ENCODE data around the gene CPB1. TPM values are rescaled to one million over a fixed set of nuclear protein-coding genes. Genes with fewer than 3 reads are reported as not detected.

The CPB1 gene
- total and polyA plus RNA-seq, 5 donors from 2014 or later, result not detected

DNA sequence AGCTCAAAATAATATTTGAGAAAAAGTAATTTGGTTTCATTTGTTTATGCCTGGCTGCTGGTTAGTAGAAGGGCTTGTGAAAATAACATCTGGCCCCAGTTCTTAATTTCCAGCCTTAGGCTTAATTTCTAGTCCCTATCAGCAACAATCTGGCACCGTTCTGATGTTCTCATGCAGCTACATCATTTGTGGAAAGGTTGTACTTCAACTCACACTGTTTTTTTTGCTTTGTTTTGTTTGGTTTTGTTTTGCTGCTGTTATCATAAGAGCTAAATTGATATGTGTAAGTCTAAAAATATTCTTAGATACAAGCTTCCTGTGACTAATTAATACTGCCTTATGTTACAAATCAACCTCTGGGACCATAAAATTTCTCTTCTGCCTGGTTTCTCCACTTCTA lies 46.4 kb downstream of the CPB1 start:
- Mint-ChIP-seq H3K4me3 (no peak overlapping the region), H3K9me3 (peaks cover 0 to 4% (median 0%) of the 10 kb centered on the region in 7 donors), H3K27me3 (peaks cover 22% of the 10 kb centered on the region), H3K36me3 (no peaks in the 10 kb centered on the region), H3K27ac (no peak overlapping the region), H3K4me1 (no peaks in the 10 kb centered on the region)
- DNase-seq, result no peak
- no peaks in the 10 kb centered on the region for H3K9me3 ChIP-seq (ENCODE audit: control insufficient read depth in 2 of 2, low read length in 2 of 2)
- H3K4me1 ChIP-seq (ENCODE audit: control insufficient read depth, insufficient read depth, low read length, poor library complexity, severe bottlenecking), result no peaks in the 10 kb centered on the region
- no peak overlapping the region for H3K4me3 ChIP-seq (ENCODE audit: low read depth, low read length)
- no peak for ATAC-seq (ENCODE audit: low read depth in 2 of 2)
- H3K27ac ChIP-seq (ENCODE audit: insufficient read depth, low read length, poor library complexity, severe bottlenecking), result no peak overlapping the region
- H3K27me3 ChIP-seq (ENCODE audit: control insufficient read depth, insufficient read depth, low read length), result no peaks in the 10 kb centered on the region
- no peaks in the 10 kb centered on the region for H3K36me3 ChIP-seq (ENCODE audit: control insufficient read depth, insufficient read depth, low read length)

DNA sequence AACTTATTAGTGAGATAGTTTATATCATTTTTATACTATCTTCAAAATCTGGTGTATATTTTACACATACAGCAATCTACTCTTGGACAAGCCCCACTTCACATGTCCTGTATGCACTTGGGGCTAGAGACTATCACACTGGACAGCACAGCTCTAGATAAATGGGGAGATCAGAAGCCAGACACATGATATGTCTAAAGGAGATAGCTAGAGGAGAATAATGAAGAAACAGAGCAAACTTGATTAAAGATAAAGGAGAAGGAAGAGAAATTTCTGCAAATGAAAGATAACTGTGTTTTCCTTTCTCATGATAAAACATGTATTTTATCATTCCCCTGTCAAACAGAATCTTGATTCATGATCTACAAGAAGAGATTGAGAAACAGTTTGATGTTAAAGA lies 50.5 kb downstream of the CPB1 start:
- Mint-ChIP-seq H3K4me1 (no peaks in the 10 kb centered on the region), H3K27ac (no peak overlapping the region), H3K4me3 (no peak overlapping the region), H3K9me3 (peaks cover 0 to 1% (median 0%) of the 10 kb centered on the region in 7 donors), H3K27me3 (peaks cover 27% of the 10 kb centered on the region), H3K36me3 (no peaks in the 10 kb centered on the region)
- Histone ChIP-seq H3K27me3 (ENCODE audit: control insufficient read depth, insufficient read depth, low read length) (no peaks in the 10 kb centered on the region), H3K9me3 (ENCODE audit: control insufficient read depth in 2 of 2, low read length in 2 of 2) (no peaks in the 10 kb centered on the region), H3K27ac (ENCODE audit: insufficient read depth, low read length, poor library complexity, severe bottlenecking) (no peak overlapping the region), H3K36me3 (ENCODE audit: control insufficient read depth, insufficient read depth, low read length) (no peaks in the 10 kb centered on the region), H3K4me1 (ENCODE audit: control insufficient read depth, insufficient read depth, low read length, poor library complexity, severe bottlenecking) (no peaks in the 10 kb centered on the region), H3K4me3 (ENCODE audit: low read depth, low read length) (no peak overlapping the region)
- ATAC-seq (ENCODE audit: low read depth in 2 of 2) (no peak), DNase-seq (no peak)

DNA sequence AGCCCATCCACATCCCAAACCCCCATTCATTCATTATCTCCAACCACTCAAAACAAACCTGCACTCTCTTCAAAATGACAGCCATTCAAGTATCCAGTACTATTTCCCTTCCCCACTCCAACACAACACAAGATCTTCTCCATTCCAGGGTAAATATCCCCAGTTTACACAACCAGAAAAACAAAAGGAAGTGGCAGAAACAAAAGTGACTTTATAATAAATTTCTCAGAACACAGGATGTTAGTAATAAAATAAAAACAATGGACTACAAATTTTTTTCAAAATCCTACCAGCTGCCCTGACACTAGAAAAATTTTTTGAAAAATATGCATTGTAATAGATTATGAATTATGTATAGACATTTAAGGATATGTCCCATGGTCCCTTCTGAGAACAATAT lies 51.6 kb downstream of the CPB1 start:
- ATAC-seq (ENCODE audit: low read depth in 2 of 2), result no peak
- H3K36me3 Mint-ChIP-seq, result no peaks in the 10 kb centered on the region
- DNase-seq, result no peak

DNA sequence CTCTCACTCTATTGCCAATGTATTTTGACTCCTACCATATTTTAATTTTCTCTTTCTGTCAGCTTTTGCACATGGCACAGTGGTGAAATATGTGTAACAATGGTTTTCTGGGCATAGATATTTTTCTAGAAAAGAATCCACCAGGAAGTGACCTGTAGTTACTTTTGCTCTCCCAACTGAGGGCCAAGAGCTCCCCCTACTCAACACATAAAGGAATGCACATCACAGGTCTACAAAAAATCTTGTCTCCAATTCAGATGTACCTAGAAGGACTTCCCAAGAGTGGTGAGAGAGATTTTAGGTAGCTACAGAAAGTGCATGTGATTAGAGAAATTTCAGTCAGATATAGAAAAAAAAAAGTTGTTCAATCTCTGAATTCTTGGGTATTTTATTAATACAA lies 53.1 kb downstream of the CPB1 start:
- H3K9me3 Mint-ChIP-seq, result peaks cover 0 to 1% (median 0%) of the 10 kb centered on the region in 7 donors
- Histone ChIP-seq H3K4me3 (ENCODE audit: low read depth, low read length) (no peak overlapping the region), H3K9me3 (ENCODE audit: control insufficient read depth in 2 of 2, low read length in 2 of 2) (no peaks in the 10 kb centered on the region), H3K4me1 (ENCODE audit: control insufficient read depth, insufficient read depth, low read length, poor library complexity, severe bottlenecking) (no peaks in the 10 kb centered on the region), H3K27ac (ENCODE audit: insufficient read depth, low read length, poor library complexity, severe bottlenecking) (no peak overlapping the region), H3K36me3 (ENCODE audit: control insufficient read depth, insufficient read depth, low read length) (no peaks in the 10 kb centered on the region), H3K27me3 (ENCODE audit: control insufficient read depth, insufficient read depth, low read length) (no peaks in the 10 kb centered on the region)
- ATAC-seq (ENCODE audit: low read depth in 2 of 2), result no peak
- H3K36me3 Mint-ChIP-seq, result no peaks in the 10 kb centered on the region
- H3K27me3 Mint-ChIP-seq, result peaks cover 21% of the 10 kb centered on the region
- no peak overlapping the region for H3K4me3 Mint-ChIP-seq
- DNase-seq, result peak in 1 of 3 donors; percentile 12
- no peak overlapping the region for H3K27ac Mint-ChIP-seq
- H3K4me1 Mint-ChIP-seq, result no peaks in the 10 kb centered on the region

More for the DNA sequence above, 51.6 kb downstream of the CPB1 start:
- Histone ChIP-seq H3K27me3 (ENCODE audit: control insufficient read depth, insufficient read depth, low read length) (no peaks in the 10 kb centered on the region), H3K4me1 (ENCODE audit: control insufficient read depth, insufficient read depth, low read length, poor library complexity, severe bottlenecking) (no peaks in the 10 kb centered on the region), H3K36me3 (ENCODE audit: control insufficient read depth, insufficient read depth, low read length) (no peaks in the 10 kb centered on the region), H3K4me3 (ENCODE audit: low read depth, low read length) (no peak overlapping the region), H3K27ac (ENCODE audit: insufficient read depth, low read length, poor library complexity, severe bottlenecking) (no peak overlapping the region), H3K9me3 (ENCODE audit: control insufficient read depth in 2 of 2, low read length in 2 of 2) (no peaks in the 10 kb centered on the region)
- Mint-ChIP-seq H3K4me1 (no peaks in the 10 kb centered on the region), H3K27ac (no peak overlapping the region), H3K4me3 (no peak overlapping the region), H3K9me3 (peaks cover 0 to 1% (median 0%) of the 10 kb centered on the region in 7 donors), H3K27me3 (peaks cover 22% of the 10 kb centered on the region)

DNA sequence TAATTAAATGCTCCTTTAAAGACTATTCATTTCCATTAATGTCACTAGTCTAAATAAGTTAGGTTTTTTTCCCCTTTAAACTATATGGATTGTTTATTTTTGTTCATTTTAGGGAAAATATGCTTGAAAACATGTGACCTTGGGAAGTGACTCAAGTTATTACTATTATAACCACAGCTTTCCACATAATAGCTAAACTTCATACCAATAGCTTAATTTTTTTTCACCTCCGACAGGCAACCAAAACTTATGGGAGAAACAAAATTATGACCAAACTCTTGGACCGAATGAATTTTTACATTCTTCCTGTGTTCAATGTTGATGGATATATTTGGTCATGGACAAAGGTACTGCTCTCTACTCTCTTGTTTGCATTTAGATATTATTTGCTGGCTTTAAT lies 53.7 kb downstream of the CPB1 start:
- ATAC-seq (ENCODE audit: low read depth in 2 of 2) (no peak), DNase-seq (no peak)
- Histone ChIP-seq H3K4me1 (ENCODE audit: control insufficient read depth, insufficient read depth, low read length, poor library complexity, severe bottlenecking) (no peaks in the 10 kb centered on the region), H3K27ac (ENCODE audit: insufficient read depth, low read length, poor library complexity, severe bottlenecking) (no peak overlapping the region), H3K27me3 (ENCODE audit: control insufficient read depth, insufficient read depth, low read length) (no peaks in the 10 kb centered on the region), H3K4me3 (ENCODE audit: low read depth, low read length) (no peak overlapping the region), H3K9me3 (ENCODE audit: control insufficient read depth in 2 of 2, low read length in 2 of 2) (no peaks in the 10 kb centered on the region), H3K36me3 (ENCODE audit: control insufficient read depth, insufficient read depth, low read length) (no peaks in the 10 kb centered on the region)
- Mint-ChIP-seq H3K9me3 (peaks cover 0 to 1% (median 0%) of the 10 kb centered on the region in 7 donors), H3K4me1 (no peaks in the 10 kb centered on the region), H3K4me3 (no peak overlapping the region), H3K27ac (no peak overlapping the region), H3K27me3 (peaks cover 21% of the 10 kb centered on the region), H3K36me3 (no peaks in the 10 kb centered on the region)

DNA sequence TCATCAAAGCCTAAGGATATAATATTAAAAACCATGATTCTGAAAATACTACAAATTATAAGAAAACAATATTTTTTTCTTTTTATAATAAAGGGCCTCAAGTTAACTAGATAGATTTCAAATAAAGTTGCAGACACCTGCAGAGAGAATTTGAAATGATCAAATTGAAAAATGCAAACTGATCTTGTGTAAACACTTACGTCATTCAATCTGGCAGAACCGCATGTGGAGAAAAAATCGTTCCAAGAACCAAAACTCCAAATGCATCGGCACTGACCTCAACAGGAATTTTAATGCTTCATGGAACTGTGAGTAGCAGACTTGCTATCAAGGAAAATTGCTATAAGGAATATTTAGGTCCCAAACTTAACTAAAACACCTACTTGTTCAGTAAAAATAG lies 54.7 kb downstream of the CPB1 start:
- no peaks in the 10 kb centered on the region for H3K9me3 ChIP-seq (ENCODE audit: control insufficient read depth in 2 of 2, low read length in 2 of 2)
- DNase-seq (no peak), ATAC-seq (ENCODE audit: low read depth in 2 of 2) (no peak)
- H3K4me3 Mint-ChIP-seq, result no peak overlapping the region
- H3K4me1 ChIP-seq (ENCODE audit: control insufficient read depth, insufficient read depth, low read length, poor library complexity, severe bottlenecking), result no peaks in the 10 kb centered on the region
- no peak overlapping the region for H3K27ac Mint-ChIP-seq
- H3K27me3 ChIP-seq (ENCODE audit: control insufficient read depth, insufficient read depth, low read length), result no peaks in the 10 kb centered on the region
- H3K4me3 ChIP-seq (ENCODE audit: low read depth, low read length), result no peak overlapping the region
- H3K9me3 Mint-ChIP-seq, result peaks cover 0 to 1% (median 0%) of the 10 kb centered on the region in 7 donors
- H3K36me3 Mint-ChIP-seq, result no peaks in the 10 kb centered on the region
- no peak overlapping the region for H3K27ac ChIP-seq (ENCODE audit: insufficient read depth, low read length, poor library complexity, severe bottlenecking)
- H3K4me1 Mint-ChIP-seq, result no peaks in the 10 kb centered on the region
- H3K27me3 Mint-ChIP-seq, result peaks cover 16% of the 10 kb centered on the region
- H3K36me3 ChIP-seq (ENCODE audit: control insufficient read depth, insufficient read depth, low read length), result no peaks in the 10 kb centered on the region

DNA sequence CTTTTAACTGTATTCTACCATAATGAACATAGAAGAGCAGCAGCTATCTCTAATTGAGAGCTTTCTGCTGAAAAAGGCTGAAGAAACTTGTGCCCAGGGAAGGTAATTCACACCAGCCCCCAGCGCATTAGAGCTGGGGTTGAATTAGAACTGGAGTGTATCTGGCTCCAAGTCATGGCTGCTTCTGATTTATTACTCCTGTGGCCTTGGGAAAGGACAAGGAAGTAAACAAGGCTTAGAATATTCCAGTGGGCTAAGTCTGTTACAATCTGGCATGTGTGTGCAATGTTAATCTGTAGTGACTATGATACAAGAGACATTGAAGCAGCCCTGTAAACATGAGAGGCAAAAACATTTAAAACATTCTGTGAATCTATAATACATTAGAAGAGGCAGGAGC lies 55.6 kb downstream of the CPB1 start:
- no peaks in the 10 kb centered on the region for H3K36me3 ChIP-seq (ENCODE audit: control insufficient read depth, insufficient read depth, low read length)
- H3K27me3 ChIP-seq (ENCODE audit: control insufficient read depth, insufficient read depth, low read length), result no peaks in the 10 kb centered on the region
- no peaks in the 10 kb centered on the region for H3K4me1 ChIP-seq (ENCODE audit: control insufficient read depth, insufficient read depth, low read length, poor library complexity, severe bottlenecking)
- Mint-ChIP-seq H3K27me3 (peaks cover 10% of the 10 kb centered on the region), H3K27ac (no peak overlapping the region), H3K4me1 (no peaks in the 10 kb centered on the region), H3K36me3 (no peaks in the 10 kb centered on the region), H3K4me3 (no peak overlapping the region), H3K9me3 (no peaks in the 10 kb centered on the region)
- no peak overlapping the region for H3K27ac ChIP-seq (ENCODE audit: insufficient read depth, low read length, poor library complexity, severe bottlenecking)
- no peak for ATAC-seq (ENCODE audit: low read depth in 2 of 2)
- DNase-seq, result no peak
- no peak overlapping the region for H3K4me3 ChIP-seq (ENCODE audit: low read depth, low read length)
- H3K9me3 ChIP-seq (ENCODE audit: control insufficient read depth in 2 of 2, low read length in 2 of 2), result no peaks in the 10 kb centered on the region

DNA sequence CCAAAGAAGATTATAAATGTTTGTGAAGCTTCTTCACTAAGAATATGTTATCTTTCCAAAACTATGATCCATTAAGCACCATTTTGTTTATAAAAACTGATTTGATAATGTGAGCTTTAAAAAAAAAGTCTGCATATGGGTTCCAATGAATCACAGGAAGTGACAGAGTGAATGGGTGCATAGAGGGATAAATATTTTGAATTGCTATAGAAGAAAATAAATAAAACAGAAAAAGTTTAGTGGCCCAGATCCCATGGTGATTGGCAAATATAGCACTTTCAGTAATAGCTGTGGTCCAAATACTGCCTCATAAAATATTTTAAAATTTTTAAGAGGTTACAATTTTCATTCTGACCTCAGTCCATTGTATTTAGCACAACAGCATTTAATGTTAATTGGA lies 56.6 kb downstream of the CPB1 start:
- H3K27ac ChIP-seq (ENCODE audit: insufficient read depth, low read length, poor library complexity, severe bottlenecking), result no peak overlapping the region
- no peak overlapping the region for H3K4me3 ChIP-seq (ENCODE audit: low read depth, low read length)
- H3K27me3 Mint-ChIP-seq, result peaks cover 2% of the 10 kb centered on the region
- no peaks in the 10 kb centered on the region for H3K27me3 ChIP-seq (ENCODE audit: control insufficient read depth, insufficient read depth, low read length)
- no peak for DNase-seq
- H3K36me3 Mint-ChIP-seq, result no peaks in the 10 kb centered on the region
- H3K9me3 ChIP-seq (ENCODE audit: control insufficient read depth in 2 of 2, low read length in 2 of 2), result no peaks in the 10 kb centered on the region
- no peaks in the 10 kb centered on the region for H3K4me1 ChIP-seq (ENCODE audit: control insufficient read depth, insufficient read depth, low read length, poor library complexity, severe bottlenecking)
- no peaks in the 10 kb centered on the region for H3K36me3 ChIP-seq (ENCODE audit: control insufficient read depth, insufficient read depth, low read length)
- no peak overlapping the region for H3K27ac Mint-ChIP-seq
- H3K9me3 Mint-ChIP-seq, result no peaks in the 10 kb centered on the region
- ATAC-seq (ENCODE audit: low read depth in 2 of 2), result no peak
- no peaks in the 10 kb centered on the region for H3K4me1 Mint-ChIP-seq
- H3K4me3 Mint-ChIP-seq, result no peak overlapping the region
